ENCODE data around the gene ADTRP. TPM values are rescaled to one million over a fixed set of nuclear protein-coding genes. Genes with fewer than 3 reads are reported as not detected.
A peak's percentile ranks its signal among the peaks of the same experiment; 100 is the strongest.
"Not testable (repeated sequence)": the region's sequence is repeated elsewhere in the genome, so short reads cannot be mapped to it uniquely, and the experiment has no call there.

Gene ADTRP
- total and polyA plus RNA-seq, 4 donors: 0.82 to 7.4 (median 1.2) TPM

DNA sequence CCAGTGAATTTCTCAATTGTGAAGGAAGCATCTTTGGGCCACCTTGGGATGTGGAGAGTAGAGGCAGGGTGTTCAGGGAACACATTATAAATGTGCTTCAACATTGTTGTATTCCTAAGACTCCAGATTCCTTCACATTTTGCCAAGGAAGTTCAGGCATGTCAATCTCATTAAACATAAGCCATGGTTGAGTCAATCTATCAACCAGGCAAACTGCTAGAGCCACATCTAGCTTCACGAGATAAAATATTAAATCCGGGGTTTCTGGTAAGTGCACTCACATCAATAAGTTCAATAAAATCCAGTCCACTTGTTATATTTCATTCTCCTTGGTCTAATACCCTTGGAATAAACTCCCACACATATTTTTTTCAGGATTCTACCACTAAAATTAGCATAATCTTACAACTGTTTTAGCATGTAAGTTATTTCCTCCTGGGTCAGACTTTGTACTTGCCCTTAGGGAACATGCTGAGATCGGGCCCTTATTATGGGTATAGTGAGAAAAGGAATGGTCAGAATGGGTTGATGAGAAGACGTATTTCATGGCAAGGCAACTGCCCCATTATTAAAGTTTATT lies 93.6 kb downstream of the ADTRP start:
- Histone ChIP-seq H3K4me3 (ENCODE audit: low read length in 2 of 2) (no peak overlapping the region), H3K27me3 (ENCODE audit: control insufficient read depth in 1 of 2, insufficient read depth in 2 of 2, low read length in 1 of 2) (no peaks in the 10 kb centered on the region), H3K36me3 (ENCODE audit: control insufficient read depth in 1 of 2, insufficient read depth in 2 of 2, low read length in 1 of 2) (no peaks in the 10 kb centered on the region), H3K9me3 (ENCODE audit: control insufficient read depth, low read length) (no peaks in the 10 kb centered on the region), H3K27ac (ENCODE audit: low read depth in 1 of 2, low read length in 2 of 2) (no peak overlapping the region), H3K4me1 (ENCODE audit: control insufficient read depth in 1 of 2, insufficient read depth in 2 of 2, low read length in 2 of 2) (peaks cover 0 to 2% of the 10 kb centered on the region in 2 donors)
- WGBS, 2 donors: 72 to 73% methylated on average over 4 of the region's 4 CpGs
- no peak for DNase-seq
- intact Hi-C loops (cut with DNase I): no loop called here
- no peak for ATAC-seq (ENCODE audit: low FRiP score)

DNA sequence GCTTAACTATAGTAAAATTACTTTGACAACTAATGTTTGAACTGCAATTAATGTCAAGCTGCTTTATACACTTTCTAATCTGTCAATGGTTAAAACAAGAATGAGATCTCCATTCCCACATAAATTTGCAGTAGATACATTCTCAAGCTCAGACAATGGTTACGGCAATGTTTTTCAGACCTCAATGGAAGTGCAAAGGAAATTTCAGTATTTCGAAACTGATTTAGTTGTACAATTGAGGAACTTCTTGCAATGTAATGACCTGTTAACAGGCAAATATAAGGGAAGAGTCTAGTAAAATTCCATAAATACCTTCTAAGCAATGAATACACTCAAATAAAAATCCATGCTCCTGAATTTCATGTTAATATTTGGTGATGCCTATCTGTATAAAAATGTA lies 94.7 kb downstream of the ADTRP start:
- peaks cover 0 to 2% of the 10 kb centered on the region in 2 donors for H3K4me1 ChIP-seq (ENCODE audit: control insufficient read depth in 1 of 2, insufficient read depth in 2 of 2, low read length in 2 of 2)
- DNase-seq: no peak
- no peaks in the 10 kb centered on the region for H3K36me3 ChIP-seq (ENCODE audit: control insufficient read depth in 1 of 2, insufficient read depth in 2 of 2, low read length in 1 of 2)
- ATAC-seq (ENCODE audit: low FRiP score): no peak
- H3K27ac ChIP-seq (ENCODE audit: low read depth in 1 of 2, low read length in 2 of 2): no peak overlapping the region
- no peak overlapping the region for H3K4me3 ChIP-seq (ENCODE audit: low read length in 2 of 2)
- 96 to 97% methylated on average over 2 of the region's 2 CpGs for WGBS, 2 donors
- no peaks in the 10 kb centered on the region for H3K27me3 ChIP-seq (ENCODE audit: control insufficient read depth in 1 of 2, insufficient read depth in 2 of 2, low read length in 1 of 2)
- intact Hi-C loops (cut with DNase I): no loop called here
- no peaks in the 10 kb centered on the region for H3K9me3 ChIP-seq (ENCODE audit: control insufficient read depth, low read length)

DNA sequence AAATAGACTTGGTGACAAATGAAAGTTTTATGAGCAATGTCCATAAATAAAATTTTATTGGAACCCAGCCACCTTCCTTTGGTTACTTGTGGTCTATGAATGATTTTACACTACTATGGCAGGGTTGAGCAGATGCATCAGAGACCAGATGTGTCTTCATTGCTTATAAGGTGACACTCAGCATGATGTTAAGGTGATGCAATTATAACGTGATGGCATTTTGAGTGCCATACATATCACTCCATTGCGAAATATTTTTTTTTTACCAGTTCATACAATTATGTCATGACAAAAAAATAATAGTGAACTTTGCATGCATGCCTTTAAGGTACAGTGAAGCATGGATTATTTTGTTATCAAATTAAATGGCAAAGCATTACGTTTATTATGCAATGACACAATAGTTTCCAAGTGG lies 96.0 kb downstream of the ADTRP start:
- H3K27me3 ChIP-seq (ENCODE audit: control insufficient read depth in 1 of 2, insufficient read depth in 2 of 2, low read length in 1 of 2): no peaks in the 10 kb centered on the region
- 84 to 85% methylated on average over 3 of the region's 3 CpGs for WGBS, 2 donors
- no peaks in the 10 kb centered on the region for H3K36me3 ChIP-seq (ENCODE audit: control insufficient read depth in 1 of 2, insufficient read depth in 2 of 2, low read length in 1 of 2)
- DNase-seq: no peak
- no peak overlapping the region for H3K4me3 ChIP-seq (ENCODE audit: low read length in 2 of 2)
- ATAC-seq (ENCODE audit: low FRiP score): no peak
- peaks cover 0 to 2% of the 10 kb centered on the region in 2 donors for H3K4me1 ChIP-seq (ENCODE audit: control insufficient read depth in 1 of 2, insufficient read depth in 2 of 2, low read length in 2 of 2)
- intact Hi-C loops (cut with DNase I): no loop called here
- H3K9me3 ChIP-seq (ENCODE audit: control insufficient read depth, low read length): no peaks in the 10 kb centered on the region
- no peak overlapping the region for H3K27ac ChIP-seq (ENCODE audit: low read depth in 1 of 2, low read length in 2 of 2)

DNA sequence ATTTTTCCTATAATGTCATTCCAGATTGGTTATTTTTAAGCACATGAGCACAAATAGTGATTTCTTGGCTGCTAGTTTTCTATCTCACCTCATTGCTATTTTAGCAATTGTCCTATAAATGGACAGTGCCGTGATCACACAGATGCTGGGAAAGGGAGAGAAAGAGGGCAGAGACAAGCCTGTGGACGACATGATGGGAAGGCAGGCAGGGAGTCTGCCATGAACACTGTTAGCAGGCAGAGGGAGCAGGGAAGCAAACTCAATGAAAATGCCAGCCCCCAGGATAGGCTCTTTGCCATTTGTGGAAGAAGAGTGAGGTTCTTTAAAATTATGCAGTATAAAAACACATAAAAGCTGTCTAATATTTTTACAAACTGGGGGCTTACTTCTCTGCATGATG lies 96.8 kb downstream of the ADTRP start:
- Histone ChIP-seq H3K4me3 (ENCODE audit: low read length in 2 of 2) (no peak overlapping the region), H3K4me1 (ENCODE audit: control insufficient read depth in 1 of 2, insufficient read depth in 2 of 2, low read length in 2 of 2) (peaks cover 0 to 2% of the 10 kb centered on the region in 2 donors), H3K27me3 (ENCODE audit: control insufficient read depth in 1 of 2, insufficient read depth in 2 of 2, low read length in 1 of 2) (no peaks in the 10 kb centered on the region), H3K36me3 (ENCODE audit: control insufficient read depth in 1 of 2, insufficient read depth in 2 of 2, low read length in 1 of 2) (no peaks in the 10 kb centered on the region), H3K27ac (ENCODE audit: low read depth in 1 of 2, low read length in 2 of 2) (no peak overlapping the region), H3K9me3 (ENCODE audit: control insufficient read depth, low read length) (no peaks in the 10 kb centered on the region)
- DNase-seq (no peak), ATAC-seq (ENCODE audit: low FRiP score) (no peak)
- WGBS, 2 donors: 4 to 12% methylated on average over 2 of the region's 2 CpGs
- intact Hi-C loops (cut with DNase I): no loop called here

- ATAC-seq (ENCODE audit: low FRiP score) (no peak), DNase-seq (no peak)
- Histone ChIP-seq H3K4me3 (ENCODE audit: low read length in 2 of 2) (no peak overlapping the region), H3K9me3 (ENCODE audit: control insufficient read depth, low read length) (no peaks in the 10 kb centered on the region), H3K27ac (ENCODE audit: low read depth in 1 of 2, low read length in 2 of 2) (no peak overlapping the region), H3K27me3 (ENCODE audit: control insufficient read depth in 1 of 2, insufficient read depth in 2 of 2, low read length in 1 of 2) (no peaks in the 10 kb centered on the region), H3K4me1 (ENCODE audit: control insufficient read depth in 1 of 2, insufficient read depth in 2 of 2, low read length in 2 of 2) (peaks cover 0 to 2% of the 10 kb centered on the region in 2 donors), H3K36me3 (ENCODE audit: control insufficient read depth in 1 of 2, insufficient read depth in 2 of 2, low read length in 1 of 2) (no peaks in the 10 kb centered on the region)
- intact Hi-C loops (cut with DNase I): no loop called here
- 8 to 10% methylated on average over 1 of the region's 1 CpG for WGBS, 2 donors
Observed at GRCh38 chr6:11681357-11681756, 97.2 kb downstream of the ADTRP start.

DNA sequence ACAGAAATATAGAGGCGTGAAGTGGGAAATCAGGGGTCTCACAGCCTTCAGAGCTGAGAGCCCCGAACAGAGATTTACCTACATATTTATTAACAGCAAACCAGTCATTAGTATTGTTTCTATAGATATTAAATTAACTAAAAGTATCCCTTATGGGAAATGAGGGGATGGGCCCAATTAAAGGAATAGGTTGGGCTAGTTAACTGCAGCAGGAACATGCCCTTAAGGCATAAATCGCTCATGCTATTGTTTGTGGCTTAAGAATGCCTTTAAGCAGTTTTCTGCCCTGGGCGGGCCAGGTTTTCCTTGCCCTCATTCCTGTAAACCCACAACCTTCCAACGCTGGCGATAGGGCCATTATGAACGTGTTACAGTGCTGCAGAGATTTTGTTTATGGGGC lies 98.1 kb downstream of the ADTRP start:
- H3K9me3 ChIP-seq (ENCODE audit: control insufficient read depth, low read length); H3K27ac ChIP-seq (ENCODE audit: low read depth in 1 of 2, low read length in 2 of 2); DNase-seq; intact Hi-C loops (cut with DNase I); H3K27me3 ChIP-seq (ENCODE audit: control insufficient read depth in 1 of 2, insufficient read depth in 2 of 2, low read length in 1 of 2); H3K36me3 ChIP-seq (ENCODE audit: control insufficient read depth in 1 of 2, insufficient read depth in 2 of 2, low read length in 1 of 2); ATAC-seq (ENCODE audit: low FRiP score); H3K4me1 ChIP-seq (ENCODE audit: control insufficient read depth in 1 of 2, insufficient read depth in 2 of 2, low read length in 2 of 2); H3K4me3 ChIP-seq (ENCODE audit: low read length in 2 of 2): not testable (repeated sequence)
- 93 to 94% methylated on average over 7 of the region's 7 CpGs for WGBS, 2 donors

DNA sequence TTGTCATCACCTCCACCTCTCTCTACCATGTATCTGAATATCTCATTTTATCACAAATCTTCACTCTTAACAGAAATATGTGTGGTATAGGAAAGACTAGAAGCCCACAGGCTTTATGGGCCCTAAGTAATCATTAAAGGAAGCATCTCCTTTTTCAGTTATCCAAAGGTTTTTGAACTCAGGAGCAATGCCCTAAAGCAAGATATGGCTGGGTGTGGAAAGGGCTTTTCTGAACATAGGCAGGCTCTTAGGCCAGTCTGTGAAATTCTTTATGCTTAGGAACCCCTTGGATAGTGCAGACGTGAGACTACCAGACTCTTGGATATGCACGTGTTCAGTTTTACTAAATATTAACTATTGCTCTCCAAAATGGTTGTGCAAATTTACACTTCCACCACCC lies 99.5 kb downstream of the ADTRP start:
- Histone ChIP-seq H3K27ac (ENCODE audit: low read depth in 1 of 2, low read length in 2 of 2) (no peak overlapping the region), H3K4me1 (ENCODE audit: control insufficient read depth in 1 of 2, insufficient read depth in 2 of 2, low read length in 2 of 2) (peaks cover 0 to 2% of the 10 kb centered on the region in 2 donors), H3K9me3 (ENCODE audit: control insufficient read depth, low read length) (no peaks in the 10 kb centered on the region), H3K4me3 (ENCODE audit: low read length in 2 of 2) (no peak overlapping the region), H3K27me3 (ENCODE audit: control insufficient read depth in 1 of 2, insufficient read depth in 2 of 2, low read length in 1 of 2) (no peaks in the 10 kb centered on the region), H3K36me3 (ENCODE audit: control insufficient read depth in 1 of 2, insufficient read depth in 2 of 2, low read length in 1 of 2) (no peaks in the 10 kb centered on the region)
- no peak for ATAC-seq (ENCODE audit: low FRiP score)
- intact Hi-C loops (cut with DNase I): no loop called here
- 67 to 75% methylated on average over 2 of the region's 2 CpGs for WGBS, 2 donors
- DNase-seq: no peak

GRCh38 chr6:11675601-11676000 lies 103.0 kb downstream of the ADTRP start:
- DNase-seq (no peak), ATAC-seq (ENCODE audit: low FRiP score) (peak; percentile 66)
- intact Hi-C loops (cut with DNase I): no loop called here
- 72 to 80% methylated on average over 2 of the region's 2 CpGs for WGBS, 2 donors
- Histone ChIP-seq H3K4me3 (ENCODE audit: low read length in 2 of 2) (no peak overlapping the region), H3K4me1 (ENCODE audit: control insufficient read depth in 1 of 2, insufficient read depth in 2 of 2, low read length in 2 of 2) (no peaks in the 10 kb centered on the region), H3K27ac (ENCODE audit: low read depth in 1 of 2, low read length in 2 of 2) (no peak overlapping the region), H3K9me3 (ENCODE audit: control insufficient read depth, low read length) (no peaks in the 10 kb centered on the region), H3K27me3 (ENCODE audit: control insufficient read depth in 1 of 2, insufficient read depth in 2 of 2, low read length in 1 of 2) (no peaks in the 10 kb centered on the region), H3K36me3 (ENCODE audit: control insufficient read depth in 1 of 2, insufficient read depth in 2 of 2, low read length in 1 of 2) (no peaks in the 10 kb centered on the region)

DNA sequence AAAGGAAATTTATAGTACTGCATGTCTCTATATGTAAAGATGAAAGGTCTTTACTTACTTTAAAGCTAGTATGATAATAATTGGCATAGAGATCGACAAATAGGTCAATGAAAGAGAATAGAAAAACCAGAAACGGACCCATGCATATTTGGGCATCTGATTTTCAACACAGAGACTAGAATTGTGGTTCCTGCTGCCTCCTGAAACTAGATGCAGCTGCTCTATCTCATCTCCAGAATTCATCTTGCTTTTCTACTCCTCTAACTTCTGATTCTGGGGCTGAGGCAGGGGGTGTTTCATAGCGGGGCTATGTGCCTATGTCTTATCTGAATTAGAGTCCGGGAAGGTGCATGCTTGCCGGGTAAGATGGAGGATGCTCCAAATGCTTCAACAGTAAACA lies 105.9 kb downstream of the ADTRP start:
- WGBS, 2 donors: 86 to 87% methylated on average over 5 of the region's 5 CpGs
- no peak for DNase-seq
- intact Hi-C loops (cut with DNase I): no loop called here
- no peaks in the 10 kb centered on the region for H3K9me3 ChIP-seq (ENCODE audit: control insufficient read depth, low read length)
- no peak for ATAC-seq (ENCODE audit: low FRiP score)
- no peak overlapping the region for H3K27ac ChIP-seq (ENCODE audit: low read depth in 1 of 2, low read length in 2 of 2)
- H3K4me3 ChIP-seq (ENCODE audit: low read length in 2 of 2): no peak overlapping the region
- no peaks in the 10 kb centered on the region for H3K4me1 ChIP-seq (ENCODE audit: control insufficient read depth in 1 of 2, insufficient read depth in 2 of 2, low read length in 2 of 2)
- H3K27me3 ChIP-seq (ENCODE audit: control insufficient read depth in 1 of 2, insufficient read depth in 2 of 2, low read length in 1 of 2): no peaks in the 10 kb centered on the region
- H3K36me3 ChIP-seq (ENCODE audit: control insufficient read depth in 1 of 2, insufficient read depth in 2 of 2, low read length in 1 of 2): no peaks in the 10 kb centered on the region
